NCI-H187 treated with DMSO at 0.1 percent for 48 hours (cell line): ENCODE measurements around the gene ACTRT2.

Source experiments
- DNase-seq: peaks from one replicate; lab custom pipeline; 2025; lab: John Stamatoyannopoulos, UW

Gene ACTRT2

DNA sequence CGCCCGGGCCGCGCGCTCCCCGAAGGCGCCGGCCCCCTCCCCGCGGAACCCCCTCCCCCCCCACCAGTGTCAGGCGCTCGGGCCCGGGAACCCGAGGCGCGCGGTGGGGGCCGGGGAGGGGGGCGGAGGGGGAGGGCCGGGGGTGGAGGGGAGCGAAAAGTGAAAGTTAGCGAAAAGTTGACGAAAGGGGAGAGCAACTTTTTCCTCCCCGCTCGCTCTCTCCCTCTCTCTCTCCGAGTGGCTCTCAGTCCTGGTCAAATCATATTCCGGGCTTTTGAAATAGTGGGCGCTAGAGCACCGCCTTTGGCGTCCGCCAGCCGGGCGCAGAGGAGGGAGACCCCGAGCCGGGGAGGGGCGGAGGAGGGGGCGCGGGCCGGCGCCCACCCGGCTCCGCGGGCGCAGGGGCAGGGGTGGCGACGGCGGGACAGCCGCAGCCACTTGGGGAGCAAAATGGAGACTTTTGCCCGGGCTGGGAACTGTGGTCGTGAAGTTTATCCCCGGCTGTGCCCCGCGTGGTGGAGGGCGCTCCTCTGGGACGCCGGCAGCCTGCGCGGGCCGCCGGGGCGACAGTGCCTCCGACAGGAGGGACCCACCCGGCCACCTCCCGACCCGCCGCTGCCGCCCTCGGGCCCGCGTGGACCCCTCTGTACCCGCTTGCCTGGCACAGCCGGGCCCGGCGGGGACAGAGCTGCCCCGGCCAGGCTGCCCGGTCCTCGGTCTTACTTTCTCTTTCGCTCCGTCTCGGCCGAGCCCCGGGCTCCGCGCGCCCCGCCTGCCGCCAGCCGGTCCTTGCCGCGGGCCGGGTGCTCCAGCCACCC, 48.4 kb downstream of the ACTRT2 start:
- DNase-seq = no peak

DNA sequence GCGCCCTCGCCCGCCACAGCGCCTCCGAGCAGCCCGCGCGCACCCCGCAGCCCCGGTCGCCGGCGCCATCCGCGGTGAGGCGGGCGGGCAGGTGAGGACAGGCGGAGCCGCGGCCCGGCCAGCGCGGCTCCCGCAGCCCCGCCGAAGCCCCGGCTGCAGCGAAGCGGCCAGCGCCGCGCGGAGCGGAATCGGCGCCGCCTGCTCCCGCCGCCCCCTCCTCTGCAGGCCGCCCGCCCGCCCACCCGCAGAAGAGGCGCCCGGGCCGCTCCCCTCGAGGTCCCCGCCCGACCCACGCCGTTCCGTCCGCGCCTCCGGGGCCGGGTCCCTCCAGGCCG, 49.0 kb downstream of the ACTRT2 start:
- DNase-seq = no peak

DNA sequence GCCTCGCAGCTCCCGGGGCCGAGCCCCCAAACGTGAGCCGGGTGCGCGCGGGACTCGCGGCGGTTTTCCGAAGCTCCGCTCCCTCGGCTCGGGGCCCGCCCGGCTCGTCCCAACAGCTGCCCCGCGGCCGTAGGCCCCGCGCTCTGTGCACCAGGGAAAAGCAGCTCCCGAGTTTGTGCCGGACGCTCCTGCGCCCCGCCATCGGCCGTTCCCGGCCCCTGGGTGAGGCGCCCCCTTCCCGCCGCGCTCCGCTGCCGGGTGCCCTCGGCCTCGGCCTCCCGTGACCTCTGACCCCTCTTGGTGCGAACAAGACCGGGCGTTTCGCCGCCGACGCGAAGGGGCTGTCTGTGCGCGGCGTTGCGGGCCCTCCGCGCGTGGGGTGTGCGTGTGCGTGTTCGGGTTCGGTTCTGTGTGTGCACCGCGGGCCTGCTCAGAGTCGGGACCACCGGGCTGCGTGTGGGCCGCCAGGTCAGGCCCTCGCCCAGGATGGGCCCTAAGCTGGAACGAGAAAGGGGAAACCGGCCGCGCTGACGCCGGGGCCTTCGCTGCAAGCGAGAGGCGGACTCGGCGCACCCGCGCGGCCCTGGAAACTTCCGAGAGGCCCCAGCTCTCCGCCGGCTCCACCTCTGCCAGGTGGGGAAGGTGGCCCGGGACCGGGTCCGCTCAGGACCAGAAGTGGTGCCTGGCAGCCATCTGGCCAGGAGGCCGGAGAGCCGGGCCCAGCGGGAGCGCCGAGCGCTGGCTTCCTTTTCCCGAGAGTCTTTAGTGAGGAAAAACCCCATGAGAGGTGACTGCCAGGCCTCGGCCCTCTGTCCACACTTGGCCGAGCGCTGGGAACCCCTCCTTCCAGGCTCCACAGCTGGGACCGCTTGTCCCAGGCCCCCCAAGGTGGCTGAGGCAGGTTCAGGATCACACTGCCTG, 49.6 kb downstream of the ACTRT2 start:
- no peak for DNase-seq

GRCh38 chr1:3071565-3072390, 50.5 kb downstream of the ACTRT2 start:
- no peak for DNase-seq
